ENCODE measurements around the gene BNC2.

- TF ChIP-seq CTCF (conservative IDR thresholded peaks at IDR 0.05) (no peak), EZH2 (IDR thresholded peaks at IDR 0.05; ENCODE audit: low read depth) (no peak)
Measured at GRCh38 chr9:16427873-16428427, 442.5 kb downstream of the BNC2 start.

Data from PC-9 (cell line).